ENCODE measurements around the gene AURKA. TPM values are rescaled to one million over a fixed set of nuclear protein-coding genes. Genes with fewer than 3 reads are reported as not detected.
A peak's percentile ranks its signal among the peaks of the same experiment; 100 is the strongest.

AURKA gene
- total and polyA plus RNA-seq, 9 of the 15 experiments (the other 6 are each of a cell fraction or from before 2014, with no cell fraction given): 72.7 to 162 (median 113) TPM

DNA sequence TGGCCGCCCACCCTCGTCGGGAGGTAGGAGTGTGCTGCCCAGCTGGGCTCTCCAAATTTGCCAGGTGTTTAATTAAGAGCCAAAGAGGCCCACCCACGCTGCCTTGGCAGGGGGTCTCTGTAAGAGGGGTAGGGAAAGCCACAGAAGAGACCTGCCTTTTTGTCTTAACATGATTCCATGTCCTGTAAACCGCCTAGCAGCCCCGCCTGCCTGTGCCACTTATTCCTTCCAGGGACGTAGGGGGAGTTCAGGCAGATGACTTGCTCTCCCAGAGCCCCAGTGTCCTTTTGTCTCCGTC lies 31.2 kb downstream of the AURKA start:
- intact Hi-C loops (cut with micrococcal nuclease): no loop called here
- in situ Hi-C loops (cut with MboI): loop anchor here (25.0 kb wide), 1 partner anchor 1274 kb away; no protein-coding TSS in a partner anchor
- H3K9me1 ChIP-seq (ENCODE audit: control insufficient read depth, insufficient read depth, low read length): no peaks in the 10 kb centered on the region
- ATAC-seq: no peak; the same call in 2 of the 3 replicates
- ChIA-PET POLR2A (interaction anchor here (0.7 to 1.6 kb wide), 3 partner anchors 8 to 1266 kb away, joined by 3 to 5 read pairs (median 3); no protein-coding TSS in a partner anchor), CTCF (ENCODE audit: low intra/inter-chr PET ratio) (interaction anchor here (0.6 kb wide), 1 partner anchor 14 kb away, joined by 3 read pairs; no protein-coding TSS in a partner anchor)
- no peaks in the 10 kb centered on the region for H3K9me3 ChIP-seq (replicated peaks; ENCODE audit: control insufficient read depth, insufficient read depth, low read depth, low read length)
- WGBS (ENCODE audit: insufficient coverage, low coverage, missing lambda C conversion rate): 16% methylated on average over 8 of the region's 8 CpGs
- no peaks in the 10 kb centered on the region for H3K27me3 ChIP-seq (ENCODE audit: control insufficient read depth in 2 of 2, insufficient read depth in 2 of 2, low read length in 2 of 2)
- peak overlapping the region; percentile 81 for H3K4me3 ChIP-seq
- FAIRE-seq: no peak
- peaks cover 61% of the 10 kb centered on the region for H3K79me2 ChIP-seq (ENCODE audit: control insufficient read depth, insufficient read depth, low read length)
- H3K36me3 ChIP-seq (ENCODE audit: control insufficient read depth, insufficient read depth, low read length): peaks cover 31% of the 10 kb centered on the region
- H4K20me1 ChIP-seq (replicated peaks; ENCODE audit: control insufficient read depth, insufficient read depth, low read length): no peaks in the 10 kb centered on the region
- TF ChIP-seq, protein P1, sequence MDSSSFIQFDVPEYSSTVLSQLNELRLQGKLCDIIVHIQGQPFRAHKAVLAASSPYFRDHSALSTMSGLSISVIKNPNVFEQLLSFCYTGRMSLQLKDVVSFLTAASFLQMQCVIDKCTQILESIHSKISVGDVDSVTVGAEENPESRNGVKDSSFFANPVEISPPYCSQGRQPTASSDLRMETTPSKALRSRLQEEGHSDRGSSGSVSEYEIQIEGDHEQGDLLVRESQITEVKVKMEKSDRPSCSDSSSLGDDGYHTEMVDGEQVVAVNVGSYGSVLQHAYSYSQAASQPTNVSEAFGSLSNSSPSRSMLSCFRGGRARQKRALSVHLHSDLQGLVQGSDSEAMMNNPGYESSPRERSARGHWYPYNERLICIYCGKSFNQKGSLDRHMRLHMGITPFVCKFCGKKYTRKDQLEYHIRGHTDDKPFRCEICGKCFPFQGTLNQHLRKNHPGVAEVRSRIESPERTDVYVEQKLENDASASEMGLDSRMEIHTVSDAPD (CRISPR knock-in tag; IDR thresholded peaks at IDR 0.05): no peak
- TF ChIP-seq HDGF (IDR thresholded peaks at IDR 0.05) (0 out of 2 replicates have a peak, but pooled peaks have one; percentile 9), HNRNPLL (IDR thresholded peaks at IDR 0.05; ENCODE audit: low read depth, low read length, poor library complexity, severe bottlenecking) (peak; percentile 6), CREM (IDR thresholded peaks at IDR 0.05; ENCODE audit: low read depth) (no peak), EGR1 (conservative IDR thresholded peaks at IDR 0.05) (peak; percentile 48; the same call in 1 of the 2 replicates), HEY1 (CRISPR knock-in tag; IDR thresholded peaks at IDR 0.05; ENCODE audit: borderline replicate concordance) (no peak)
- TF ChIP-seq, protein P2, sequence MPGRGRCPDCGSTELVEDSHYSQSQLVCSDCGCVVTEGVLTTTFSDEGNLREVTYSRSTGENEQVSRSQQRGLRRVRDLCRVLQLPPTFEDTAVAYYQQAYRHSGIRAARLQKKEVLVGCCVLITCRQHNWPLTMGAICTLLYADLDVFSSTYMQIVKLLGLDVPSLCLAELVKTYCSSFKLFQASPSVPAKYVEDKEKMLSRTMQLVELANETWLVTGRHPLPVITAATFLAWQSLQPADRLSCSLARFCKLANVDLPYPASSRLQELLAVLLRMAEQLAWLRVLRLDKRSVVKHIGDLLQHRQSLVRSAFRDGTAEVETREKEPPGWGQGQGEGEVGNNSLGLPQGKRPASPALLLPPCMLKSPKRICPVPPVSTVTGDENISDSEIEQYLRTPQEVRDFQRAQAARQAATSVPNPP (IDR thresholded peaks at IDR 0.05; ENCODE audit: borderline replicate concordance, insufficient read depth, insufficient read length): no peak
- H2AFZ ChIP-seq (ENCODE audit: low read depth, low read length): no peak overlapping the region
- peak overlapping the region; percentile 90 for H3K4me2 ChIP-seq (ENCODE audit: insufficient read depth, low read length)
- peak overlapping the region; percentile 81 to 90 for H3K9ac ChIP-seq (ENCODE audit: insufficient read depth in 1 of 2, low read depth in 2 of 2, low read length in 2 of 2)
- H3K27ac ChIP-seq (ENCODE audit: extremely low read depth, low read depth, low read length): peak overlapping the region; percentile 81
- H3K4me1 ChIP-seq (replicated peaks in 1 of 2; ENCODE audit: control insufficient read depth in 2 of 2, insufficient read depth in 2 of 2, low read length in 2 of 2): peaks cover 37 to 56% of the 10 kb centered on the region in 2 experiments
- no TSS peak for BruUV-seq (replicated peaks)
- peak in 1 of 4 experiments; percentile 50 for DNase-seq (ENCODE audit: extremely low read depth in 1 of 4, low spot score in 3 of 4)

Measured in K562 (cell line).